ENCODE results near the gene CCT8. TPM values are rescaled to one million over a fixed set of nuclear protein-coding genes. Genes with fewer than 3 reads are reported as not detected.

Gene CCT8
- polyA plus RNA-seq, 3 donors = 71.9 to 173 (median 169) TPM

- H3K27ac Mint-ChIP-seq = peak overlapping the region; percentile 74 to 90 (median 85)
Observed at GRCh38 chr21:29064850-29065481, 8.5 kb downstream of the CCT8 start.

GRCh38 chr21:29056538-29057050 lies 16.9 kb downstream of the CCT8 start:
- Mint-ChIP-seq H3K27me3 (ENCODE audit: low read depth in 3 of 3) (no peaks in the 10 kb centered on the region), H3K4me3 (no peak overlapping the region), H3K4me1 (no peaks in the 10 kb centered on the region), H3K9me3 (peaks cover 0 to 2% (median 0%) of the 10 kb centered on the region in 7 donors), H3K27ac (no peak overlapping the region), H3K36me3 (peaks cover 51 to 53% of the 10 kb centered on the region in 2 donors)
- TF ChIP-seq CTCF (IDR thresholded peaks at IDR 0.05) = no peak
- Histone ChIP-seq H4K20me1 (ENCODE audit: insufficient read depth, low read length) (peaks cover 52% of the 10 kb centered on the region), H3K36me3 (replicated peaks in 1 of 2; ENCODE audit: control insufficient read depth in 1 of 2, insufficient read depth in 2 of 2, low read length in 2 of 2) (peaks cover 94 to 98% of the 10 kb centered on the region in 2 donors), H3K9ac (ENCODE audit: insufficient read depth, low read length, poor library complexity, severe bottlenecking) (no peak overlapping the region), H2AFZ (ENCODE audit: insufficient read depth, low read depth, low read length, poor library complexity, severe bottlenecking) (no peak overlapping the region), H3K4me1 (ENCODE audit: control insufficient read depth in 1 of 2, insufficient read depth in 2 of 2, low read length in 2 of 2) (no peaks in the 10 kb centered on the region), H3K4me3 (replicated peaks in 1 of 3; ENCODE audit: low read depth in 2 of 3, low read length in 3 of 3) (no peak overlapping the region), H3K27ac (ENCODE audit: low read depth in 1 of 2, low read length in 2 of 2) (no peak overlapping the region), H3K79me2 (ENCODE audit: insufficient read depth, low read length) (peaks cover 4% of the 10 kb centered on the region), H3K27me3 (ENCODE audit: control insufficient read depth in 2 of 2, insufficient read depth in 2 of 2, low read length in 2 of 2) (no peaks in the 10 kb centered on the region), H3K9me3 (replicated peaks in 1 of 2; ENCODE audit: control insufficient read depth in 1 of 2, insufficient read depth in 1 of 2, low read length in 2 of 2) (no peaks in the 10 kb centered on the region), H3K4me2 (replicated peaks; ENCODE audit: extremely low read depth, low read length, poor library complexity, severe bottlenecking) (no peak overlapping the region)
- 92% methylated on average over 2 of the region's 3 CpGs for WGBS (ENCODE audit: insufficient coverage)
- intact Hi-C loops (cut with micrococcal nuclease) = no loop called here
- no peak for DNase-seq

More at GRCh38 chr21:29064850-29065481, 8.5 kb downstream of the CCT8 start:
- no peak overlapping the region for H3K9ac ChIP-seq (ENCODE audit: insufficient read depth, low read length, poor library complexity, severe bottlenecking)
- H3K27me3 ChIP-seq (ENCODE audit: control insufficient read depth in 2 of 2, insufficient read depth in 2 of 2, low read length in 2 of 2) = no peaks in the 10 kb centered on the region
- H3K27ac ChIP-seq (ENCODE audit: low read depth in 1 of 2, low read length in 2 of 2) = peak overlapping the region; percentile 20 to 77
- Mint-ChIP-seq H3K9me3 (no peaks in the 10 kb centered on the region), H3K4me1 (peaks cover 14% of the 10 kb centered on the region), H3K4me3 (peak overlapping the region in 1 of 2 donors; percentile 67), H3K36me3 (peaks cover 75 to 85% of the 10 kb centered on the region in 2 donors), H3K27me3 (ENCODE audit: low read depth in 3 of 3) (no peaks in the 10 kb centered on the region)
- peak overlapping the region in 1 of 3 experiments; percentile 56 for H3K4me3 ChIP-seq (replicated peaks in 1 of 3; ENCODE audit: low read depth in 2 of 3, low read length in 3 of 3)
- peak overlapping the region; percentile 64 for H3K4me2 ChIP-seq (replicated peaks; ENCODE audit: extremely low read depth, low read length, poor library complexity, severe bottlenecking)
- intact Hi-C loops (cut with micrococcal nuclease) = loop anchor here (5.0 to 10.0 kb wide), 2 partner anchors 33 to 80 kb away; no protein-coding TSS in a partner anchor
- 0% methylated on average over 1 of the region's 3 CpGs for WGBS (ENCODE audit: insufficient coverage)
- H4K20me1 ChIP-seq (ENCODE audit: insufficient read depth, low read length) = peaks cover 13% of the 10 kb centered on the region
- peak; percentile 47 to 71 (median 63) for DNase-seq
- H3K79me2 ChIP-seq (ENCODE audit: insufficient read depth, low read length) = peaks cover 56% of the 10 kb centered on the region
- H2AFZ ChIP-seq (ENCODE audit: insufficient read depth, low read depth, low read length, poor library complexity, severe bottlenecking) = peak overlapping the region; percentile 27
- no peak for TF ChIP-seq CTCF (IDR thresholded peaks at IDR 0.05)
- no peaks in the 10 kb centered on the region for H3K9me3 ChIP-seq (replicated peaks in 1 of 2; ENCODE audit: control insufficient read depth in 1 of 2, insufficient read depth in 1 of 2, low read length in 2 of 2)
- H3K4me1 ChIP-seq (ENCODE audit: control insufficient read depth in 1 of 2, insufficient read depth in 2 of 2, low read length in 2 of 2) = peaks cover 16% of the 10 kb centered on the region in 2 donors
- H3K36me3 ChIP-seq (replicated peaks in 1 of 2; ENCODE audit: control insufficient read depth in 1 of 2, insufficient read depth in 2 of 2, low read length in 2 of 2) = peaks cover 87 to 94% of the 10 kb centered on the region in 2 donors
